ENCODE results near the gene NCS1.

GRCh38 chr9:130197888-130198287 lies 25.7 kb downstream of the NCS1 start:
- TF ChIP-seq POLR2AphosphoS5 (IDR thresholded peaks at IDR 0.05) (no peak), EP300 (IDR thresholded peaks at IDR 0.05) (no peak)
- TF ChIP-seq, protein P1, sequence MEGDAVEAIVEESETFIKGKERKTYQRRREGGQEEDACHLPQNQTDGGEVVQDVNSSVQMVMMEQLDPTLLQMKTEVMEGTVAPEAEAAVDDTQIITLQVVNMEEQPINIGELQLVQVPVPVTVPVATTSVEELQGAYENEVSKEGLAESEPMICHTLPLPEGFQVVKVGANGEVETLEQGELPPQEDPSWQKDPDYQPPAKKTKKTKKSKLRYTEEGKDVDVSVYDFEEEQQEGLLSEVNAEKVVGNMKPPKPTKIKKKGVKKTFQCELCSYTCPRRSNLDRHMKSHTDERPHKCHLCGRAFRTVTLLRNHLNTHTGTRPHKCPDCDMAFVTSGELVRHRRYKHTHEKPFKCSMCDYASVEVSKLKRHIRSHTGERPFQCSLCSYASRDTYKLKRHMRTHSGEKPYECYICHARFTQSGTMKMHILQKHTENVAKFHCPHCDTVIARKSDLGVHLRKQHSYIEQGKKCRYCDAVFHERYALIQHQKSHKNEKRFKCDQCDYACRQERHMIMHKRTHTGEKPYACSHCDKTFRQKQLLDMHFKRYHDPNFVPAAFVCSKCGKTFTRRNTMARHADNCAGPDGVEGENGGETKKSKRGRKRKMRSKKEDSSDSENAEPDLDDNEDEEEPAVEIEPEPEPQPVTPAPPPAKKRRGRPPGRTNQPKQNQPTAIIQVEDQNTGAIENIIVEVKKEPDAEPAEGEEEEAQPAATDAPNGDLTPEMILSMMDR (IDR thresholded peaks at IDR 0.05): no peak
